Measurements from ENCODE around the gene BCL2A1.

BCL2A1 gene

DNA sequence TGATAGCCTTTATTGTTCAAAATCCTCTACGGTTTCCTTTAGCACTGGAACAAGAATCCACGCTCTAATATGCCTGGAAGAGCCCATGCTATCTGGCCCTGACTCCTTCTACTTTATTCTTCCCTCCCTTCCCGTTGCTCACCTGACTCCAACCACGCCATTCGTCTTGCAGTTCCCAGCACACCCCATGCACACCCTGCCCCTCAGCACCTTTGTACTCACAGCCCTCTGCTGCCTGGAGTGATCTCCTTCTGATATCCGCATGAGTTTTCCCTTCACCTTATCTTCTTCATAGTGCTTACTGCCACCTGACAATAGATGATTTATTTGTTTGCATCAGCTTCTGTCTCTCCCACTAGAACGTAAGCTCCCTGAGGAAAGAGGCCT lies 16.6 kb upstream of the BCL2A1 start:
- H3K4me1 Mint-ChIP-seq, result no peaks in the 10 kb centered on the region
- DNase-seq (ENCODE audit: low spot score in 2 of 2), result no peak
- no peaks in the 10 kb centered on the region for H3K27me3 Mint-ChIP-seq
- H3K4me3 Mint-ChIP-seq, result no peak overlapping the region
- no peak overlapping the region for H3K27ac Mint-ChIP-seq (ENCODE audit: low read depth)
- no peaks in the 10 kb centered on the region for H3K36me3 Mint-ChIP-seq (ENCODE audit: insufficient read depth)
- no peaks in the 10 kb centered on the region for H3K9me3 Mint-ChIP-seq
- no peak for ATAC-seq (replicated peaks; ENCODE audit: extremely low read depth, poor library complexity, severe bottlenecking)

DNA sequence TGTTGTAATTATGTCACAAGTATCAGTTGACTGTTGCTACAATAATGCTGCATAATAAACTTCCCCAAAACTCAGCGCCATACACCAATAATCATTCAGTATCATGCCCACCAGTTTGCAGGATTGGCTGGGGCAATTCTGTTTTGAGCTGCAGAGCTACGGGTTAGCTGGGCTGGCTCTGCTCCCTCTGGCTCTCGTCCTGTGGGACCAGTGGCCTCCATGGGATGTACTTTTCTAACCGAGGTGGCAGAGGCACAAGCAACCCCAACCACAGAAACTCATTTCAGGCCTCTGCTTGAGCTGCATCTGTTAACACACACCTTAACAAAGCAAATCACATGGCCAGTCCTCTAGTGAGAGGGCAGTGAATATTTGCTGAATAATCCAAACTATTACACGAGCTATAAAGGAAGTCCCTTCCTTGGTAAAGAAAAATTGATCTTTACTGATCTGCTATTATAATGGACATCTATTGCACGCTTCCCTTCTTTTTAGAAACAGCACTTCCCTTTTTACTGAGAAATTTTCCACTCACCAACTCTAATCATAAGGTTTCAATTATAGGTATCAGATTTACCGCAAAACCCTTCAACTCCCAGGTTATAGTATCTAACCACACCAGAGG lies 10.9 kb upstream of the BCL2A1 start:
- H3K36me3 Mint-ChIP-seq (ENCODE audit: insufficient read depth), result no peaks in the 10 kb centered on the region
- ATAC-seq (replicated peaks; ENCODE audit: extremely low read depth, poor library complexity, severe bottlenecking), result no peak
- H3K4me1 Mint-ChIP-seq, result no peaks in the 10 kb centered on the region
- no peaks in the 10 kb centered on the region for H3K27me3 Mint-ChIP-seq
- DNase-seq (ENCODE audit: low spot score in 2 of 2), result no peak
- no peak overlapping the region for H3K27ac Mint-ChIP-seq (ENCODE audit: low read depth)
- H3K4me3 Mint-ChIP-seq, result no peak overlapping the region
- no peaks in the 10 kb centered on the region for H3K9me3 Mint-ChIP-seq

DNA sequence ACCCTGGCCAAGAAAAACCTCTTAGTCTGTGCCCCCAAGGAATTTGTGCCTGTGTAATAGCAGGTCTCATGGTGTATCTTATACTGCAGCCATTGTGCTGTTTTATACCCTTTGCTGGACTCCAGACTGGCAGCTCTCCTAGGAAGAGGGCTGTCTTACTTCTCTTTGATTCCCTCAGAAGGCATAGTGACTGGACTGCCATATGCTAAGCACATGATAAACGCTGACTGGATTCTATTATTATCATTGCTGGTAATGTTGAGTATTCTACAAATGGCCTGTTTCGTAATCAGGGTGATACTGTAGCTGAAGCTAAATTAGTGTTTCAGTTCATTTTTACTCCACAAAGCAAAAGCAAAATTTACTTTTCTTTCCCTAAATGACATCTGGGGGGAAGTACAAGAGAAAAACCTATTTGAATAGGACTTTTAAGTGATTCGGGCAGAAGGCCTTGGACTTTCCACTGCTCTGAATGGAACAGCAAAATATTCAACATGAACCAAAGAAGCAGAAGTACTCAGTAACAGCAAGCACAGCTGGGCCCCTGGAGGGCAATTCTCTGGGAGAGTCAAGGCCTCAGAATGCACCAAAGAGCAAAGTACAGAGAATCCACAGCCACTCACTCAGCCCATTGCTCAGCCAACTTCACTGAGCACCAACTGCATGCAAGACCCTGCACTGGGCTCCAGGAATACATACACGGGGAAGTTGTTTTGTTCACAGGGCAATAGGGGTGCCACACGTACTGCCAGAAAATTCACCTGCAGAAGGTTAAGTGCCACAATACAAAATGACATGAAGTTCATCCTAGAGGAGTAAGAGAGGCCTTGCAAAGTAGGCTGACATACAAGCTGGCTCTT lies 7.9 kb upstream of the BCL2A1 start:
- peak overlapping the region; percentile 1 for H3K27ac Mint-ChIP-seq (ENCODE audit: low read depth)
- no peak overlapping the region for H3K4me3 Mint-ChIP-seq
- H3K9me3 Mint-ChIP-seq, result no peaks in the 10 kb centered on the region
- peaks cover under 1% of the 10 kb centered on the region for H3K4me1 Mint-ChIP-seq
- H3K27me3 Mint-ChIP-seq, result no peaks in the 10 kb centered on the region
- H3K36me3 Mint-ChIP-seq (ENCODE audit: insufficient read depth), result no peaks in the 10 kb centered on the region
- ATAC-seq (replicated peaks; ENCODE audit: extremely low read depth, poor library complexity, severe bottlenecking), result peak; percentile 32
- no peak for DNase-seq (ENCODE audit: low spot score in 2 of 2)

DNA sequence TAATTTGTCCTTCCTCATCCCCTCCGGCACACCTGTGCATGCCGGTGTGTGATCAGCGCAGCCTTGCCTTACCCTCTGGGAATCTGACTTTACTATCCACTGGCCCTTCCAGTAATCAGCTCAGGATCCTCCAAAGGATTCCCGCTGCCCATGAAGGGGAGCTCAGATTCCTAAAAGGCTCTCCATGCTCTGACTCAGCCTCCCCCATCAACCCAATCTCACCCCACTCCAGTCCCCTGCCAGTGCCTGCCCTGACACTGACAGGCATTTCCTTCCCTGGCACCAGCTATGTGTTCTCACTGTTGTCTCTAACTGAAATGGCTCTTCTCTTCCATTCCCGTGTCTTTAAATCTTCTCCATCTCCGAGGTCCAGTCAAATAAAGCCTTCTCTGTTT lies 7.3 kb upstream of the BCL2A1 start:
- Mint-ChIP-seq H3K4me3 (no peak overlapping the region), H3K36me3 (ENCODE audit: insufficient read depth) (no peaks in the 10 kb centered on the region), H3K27me3 (no peaks in the 10 kb centered on the region), H3K27ac (ENCODE audit: low read depth) (peak overlapping the region; percentile 1), H3K4me1 (peaks cover 5% of the 10 kb centered on the region), H3K9me3 (no peaks in the 10 kb centered on the region)
- ATAC-seq (replicated peaks; ENCODE audit: extremely low read depth, poor library complexity, severe bottlenecking) (no peak), DNase-seq (ENCODE audit: low spot score in 2 of 2) (no peak)

DNA sequence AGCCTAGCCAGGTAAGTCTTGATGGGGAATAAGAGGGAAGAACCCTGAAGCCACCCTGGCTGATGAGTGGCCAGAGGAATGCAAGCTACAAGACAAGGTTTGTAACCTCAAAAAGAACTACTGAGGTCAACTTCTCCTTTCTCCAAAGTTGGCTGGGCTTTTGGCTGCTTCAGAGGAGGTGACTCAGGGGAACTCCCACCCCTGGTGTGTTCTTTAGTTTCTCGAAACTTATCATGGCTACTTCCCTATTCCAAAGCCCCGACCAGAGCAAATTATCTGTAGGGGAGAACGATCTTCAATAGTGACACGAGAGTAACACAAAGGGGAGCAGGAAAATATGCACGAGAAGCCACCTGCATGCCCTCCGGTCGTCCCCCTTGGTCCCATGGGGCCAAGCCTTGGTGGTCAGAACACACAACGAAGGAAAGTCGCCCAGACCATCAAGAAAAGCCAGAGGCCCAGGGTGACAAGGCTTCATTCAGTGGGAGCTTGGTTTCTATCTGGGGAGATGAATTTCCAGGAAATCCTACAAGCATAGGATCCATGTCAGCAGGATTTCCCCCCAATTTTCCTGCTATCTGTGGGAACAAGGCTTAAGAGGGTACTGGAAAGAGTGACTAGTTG lies 6.5 kb upstream of the BCL2A1 start:
- no peaks in the 10 kb centered on the region for H3K9me3 Mint-ChIP-seq
- no peaks in the 10 kb centered on the region for H3K27me3 Mint-ChIP-seq
- no peak overlapping the region for H3K27ac Mint-ChIP-seq (ENCODE audit: low read depth)
- no peak for DNase-seq (ENCODE audit: low spot score in 2 of 2)
- H3K4me3 Mint-ChIP-seq, result no peak overlapping the region
- no peak for ATAC-seq (replicated peaks; ENCODE audit: extremely low read depth, poor library complexity, severe bottlenecking)
- no peaks in the 10 kb centered on the region for H3K36me3 Mint-ChIP-seq (ENCODE audit: insufficient read depth)
- peaks cover 5% of the 10 kb centered on the region for H3K4me1 Mint-ChIP-seq

DNA sequence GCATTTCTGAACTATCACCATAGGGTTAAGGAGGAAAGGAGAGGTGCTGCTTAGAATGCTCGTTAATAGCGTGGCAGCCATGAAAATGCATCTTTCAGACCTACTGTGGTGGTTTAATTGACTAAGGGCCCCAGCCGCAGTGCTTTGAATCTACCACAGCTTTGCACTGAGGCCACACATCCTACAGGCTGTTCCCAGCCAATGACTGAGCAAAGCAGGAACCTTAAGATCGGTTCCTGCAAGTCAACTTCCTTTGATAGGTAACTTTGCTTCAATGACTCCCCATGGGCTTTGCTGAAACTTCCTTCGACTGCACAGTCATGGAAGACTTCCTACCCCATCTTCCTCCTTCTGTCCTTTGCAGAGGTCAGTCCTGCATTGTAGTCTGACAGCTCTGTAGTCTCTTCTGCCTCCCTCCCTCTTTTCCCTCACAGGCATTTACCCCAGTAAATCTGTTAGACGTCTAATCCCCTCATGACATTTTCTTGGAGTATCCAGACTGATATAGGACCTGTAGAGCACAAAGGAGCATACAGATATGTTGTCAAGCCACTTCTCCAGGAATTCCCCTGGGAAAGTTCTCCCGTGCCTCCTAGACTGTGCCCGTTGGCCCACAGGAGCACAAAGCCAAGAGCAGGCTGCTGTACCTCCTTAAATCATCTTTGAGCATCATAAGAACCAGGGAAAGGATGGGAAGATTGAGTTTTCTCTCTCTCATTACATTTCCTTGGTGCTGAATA lies 2.6 kb upstream of the BCL2A1 start:
- ATAC-seq (replicated peaks; ENCODE audit: extremely low read depth, poor library complexity, severe bottlenecking), result no peak
- no peak overlapping the region for H3K4me3 Mint-ChIP-seq
- no peak overlapping the region for H3K27ac Mint-ChIP-seq (ENCODE audit: low read depth)
- peaks cover 25% of the 10 kb centered on the region for H3K4me1 Mint-ChIP-seq
- H3K27me3 Mint-ChIP-seq, result no peaks in the 10 kb centered on the region
- no peaks in the 10 kb centered on the region for H3K9me3 Mint-ChIP-seq
- DNase-seq (ENCODE audit: low spot score in 2 of 2), result no peak
- peaks cover 7% of the 10 kb centered on the region for H3K36me3 Mint-ChIP-seq (ENCODE audit: insufficient read depth)

DNA sequence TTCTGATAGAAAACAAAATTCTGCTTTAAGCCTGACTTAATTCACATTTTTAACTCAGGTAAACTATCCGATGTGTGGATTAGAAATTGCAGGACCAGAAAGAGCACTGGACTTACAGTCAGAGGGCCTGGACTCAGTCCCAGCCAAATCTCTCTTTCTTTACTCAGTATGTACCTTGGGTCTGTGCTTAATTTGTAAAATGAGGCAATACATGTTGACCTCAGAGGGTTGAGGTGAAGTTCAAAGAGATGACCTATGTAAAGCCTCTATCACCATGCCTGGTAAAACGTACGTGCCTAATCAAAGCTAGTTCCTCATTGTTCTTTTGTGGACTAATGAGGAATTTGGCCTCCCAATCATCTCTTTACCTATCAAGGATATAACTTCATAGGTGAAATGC lies 1.9 kb upstream of the BCL2A1 start:
- no peak overlapping the region for H3K27ac Mint-ChIP-seq (ENCODE audit: low read depth)
- ATAC-seq (replicated peaks; ENCODE audit: extremely low read depth, poor library complexity, severe bottlenecking) (no peak), DNase-seq (ENCODE audit: low spot score in 2 of 2) (no peak)
- peaks cover 32% of the 10 kb centered on the region for H3K4me1 Mint-ChIP-seq
- H3K36me3 Mint-ChIP-seq (ENCODE audit: insufficient read depth), result peaks cover 7% of the 10 kb centered on the region
- H3K27me3 Mint-ChIP-seq, result no peaks in the 10 kb centered on the region
- no peak overlapping the region for H3K4me3 Mint-ChIP-seq
- H3K9me3 Mint-ChIP-seq, result no peaks in the 10 kb centered on the region

DNA sequence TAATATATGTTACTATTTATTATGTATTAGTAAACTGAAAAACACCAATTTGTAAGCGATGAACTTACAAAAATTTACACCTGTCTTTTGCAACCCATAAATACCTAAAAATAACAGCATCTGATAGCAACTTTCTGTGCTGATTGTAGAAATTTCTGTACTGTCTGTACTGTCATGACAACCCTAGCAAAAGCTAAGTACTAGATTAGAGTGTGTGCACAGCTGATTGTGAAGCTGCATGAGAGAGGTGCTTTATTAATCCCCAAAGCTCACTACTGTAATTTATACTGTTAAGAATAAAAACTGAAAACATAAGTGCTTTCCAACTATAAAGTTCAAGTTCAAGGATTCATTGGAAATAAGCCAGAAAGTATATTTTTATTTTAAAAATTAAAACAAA lies 815 bp downstream of the BCL2A1 start:
- H3K9me3 Mint-ChIP-seq, result no peaks in the 10 kb centered on the region
- peak overlapping the region; percentile 95 for H3K4me3 Mint-ChIP-seq
- H3K27me3 Mint-ChIP-seq, result no peaks in the 10 kb centered on the region
- H3K27ac Mint-ChIP-seq (ENCODE audit: low read depth), result peak overlapping the region; percentile 94
- DNase-seq (ENCODE audit: low spot score in 2 of 2), result no peak
- peaks cover 7% of the 10 kb centered on the region for H3K36me3 Mint-ChIP-seq (ENCODE audit: insufficient read depth)
- peaks cover 55% of the 10 kb centered on the region for H3K4me1 Mint-ChIP-seq
- no peak for ATAC-seq (replicated peaks; ENCODE audit: extremely low read depth, poor library complexity, severe bottlenecking)

DNA sequence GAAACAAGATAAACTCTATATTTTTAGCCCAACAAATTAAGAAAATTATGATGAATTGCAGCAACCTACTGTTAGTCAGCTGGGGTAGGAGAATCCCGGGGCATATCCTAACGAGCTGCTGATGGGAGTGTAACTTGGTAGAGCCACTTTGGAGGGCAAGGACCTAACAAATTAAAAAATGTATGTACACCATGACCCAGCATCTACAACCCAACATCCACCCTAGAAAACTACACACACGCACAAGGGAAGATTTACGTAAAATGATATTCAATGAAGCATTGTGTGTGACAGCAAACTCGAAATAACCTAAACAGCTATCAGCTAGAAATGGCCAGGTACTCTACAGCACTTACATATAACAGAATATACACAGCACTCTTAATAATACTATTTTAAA lies 1.9 kb downstream of the BCL2A1 start:
- Mint-ChIP-seq H3K9me3 (no peaks in the 10 kb centered on the region), H3K4me3 (peak overlapping the region; percentile 81), H3K4me1 (peaks cover 63% of the 10 kb centered on the region), H3K36me3 (ENCODE audit: insufficient read depth) (peaks cover 8% of the 10 kb centered on the region), H3K27me3 (no peaks in the 10 kb centered on the region), H3K27ac (ENCODE audit: low read depth) (peak overlapping the region; percentile 80)
- DNase-seq (ENCODE audit: low spot score in 2 of 2) (no peak), ATAC-seq (replicated peaks; ENCODE audit: extremely low read depth, poor library complexity, severe bottlenecking) (no peak)

DNA sequence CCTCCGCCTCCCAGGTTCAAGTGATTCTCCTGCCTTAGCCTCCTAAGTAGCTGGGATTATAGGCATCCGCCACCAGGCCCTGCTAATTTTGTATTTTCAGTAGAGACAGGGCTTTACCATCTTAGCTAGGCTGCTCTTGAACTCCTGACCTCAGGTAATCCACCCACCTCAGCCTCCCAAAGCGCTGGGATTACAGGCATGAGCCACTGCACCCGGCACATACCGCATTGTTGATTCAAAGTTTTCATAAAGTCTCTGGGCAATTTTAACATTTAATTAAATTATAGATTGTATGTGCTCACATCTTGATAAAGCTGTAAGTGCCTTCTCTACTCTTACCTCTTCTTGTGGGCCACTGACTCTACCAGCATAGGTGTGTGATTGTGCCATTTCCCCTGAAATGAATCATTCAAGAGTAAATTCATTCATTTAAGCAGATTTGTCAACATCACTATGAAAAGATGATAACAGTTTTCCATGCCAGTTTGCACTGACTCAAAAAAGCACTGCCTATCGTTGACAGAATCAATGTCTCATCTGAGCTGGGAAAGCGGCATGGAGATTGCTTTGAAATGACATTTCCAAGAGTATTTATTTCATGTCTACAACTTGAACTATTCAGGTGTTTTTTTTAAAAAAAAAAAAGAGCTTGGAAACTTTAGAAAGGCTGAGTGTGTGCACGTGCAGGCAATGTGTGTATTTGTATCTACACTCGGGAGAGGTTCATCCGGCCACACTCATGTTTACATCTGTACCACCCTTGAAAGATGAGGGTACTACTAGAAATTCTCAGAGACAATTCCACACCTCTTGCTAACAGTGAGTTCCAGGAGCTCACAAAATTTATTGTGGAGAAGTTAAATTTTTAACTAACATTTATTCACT lies 3.5 kb downstream of the BCL2A1 start:
- Mint-ChIP-seq H3K4me1 (peaks cover 61% of the 10 kb centered on the region), H3K36me3 (ENCODE audit: insufficient read depth) (peaks cover 8% of the 10 kb centered on the region), H3K4me3 (peak overlapping the region; percentile 81), H3K27me3 (no peaks in the 10 kb centered on the region), H3K9me3 (no peaks in the 10 kb centered on the region), H3K27ac (ENCODE audit: low read depth) (peak overlapping the region; percentile 80)
- DNase-seq (ENCODE audit: low spot score in 2 of 2) (no peak), ATAC-seq (replicated peaks; ENCODE audit: extremely low read depth, poor library complexity, severe bottlenecking) (no peak)

DNA sequence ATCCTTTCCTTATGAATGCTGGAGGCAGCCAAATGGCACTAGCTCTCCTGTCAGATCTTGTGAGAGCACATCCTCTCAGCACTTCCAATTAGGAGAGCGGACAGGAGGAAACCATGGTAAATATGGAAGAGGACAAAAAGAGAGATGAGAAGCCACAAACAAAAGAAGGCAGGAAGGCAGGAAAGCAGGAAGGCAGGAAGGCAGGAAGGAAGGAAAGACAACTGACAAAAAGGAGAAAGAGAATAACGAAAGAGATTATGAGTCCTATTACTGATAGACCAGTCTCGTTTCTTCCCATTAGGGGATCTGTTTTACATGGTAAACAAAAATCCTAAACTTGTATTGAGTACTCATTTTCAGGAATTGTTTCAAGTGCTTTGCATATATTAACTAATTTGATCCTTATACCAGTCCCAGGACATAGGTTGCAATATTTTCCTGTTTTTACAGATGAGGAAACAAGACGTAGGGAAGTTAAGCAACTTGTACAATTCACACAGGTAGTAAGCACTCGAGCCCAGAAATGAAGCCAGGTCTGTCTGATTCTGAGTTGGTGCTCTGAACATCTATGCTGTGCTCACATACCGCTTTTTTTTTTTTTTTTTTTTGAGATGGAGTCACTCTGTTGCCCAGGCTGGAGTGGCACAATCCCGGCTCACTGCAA lies 4.2 kb downstream of the BCL2A1 start:
- Mint-ChIP-seq H3K4me1 (peaks cover 66% of the 10 kb centered on the region), H3K36me3 (ENCODE audit: insufficient read depth) (peaks cover 8% of the 10 kb centered on the region), H3K27me3 (no peaks in the 10 kb centered on the region), H3K9me3 (no peaks in the 10 kb centered on the region), H3K27ac (ENCODE audit: low read depth) (peak overlapping the region; percentile 80), H3K4me3 (peak overlapping the region; percentile 81)
- DNase-seq (ENCODE audit: low spot score in 2 of 2) (no peak), ATAC-seq (replicated peaks; ENCODE audit: extremely low read depth, poor library complexity, severe bottlenecking) (no peak)
